HG03159 (cell line): ENCODE data around the gene GUCY1A1.
"Not testable (repeated sequence)": the region's sequence is repeated elsewhere in the genome, so short reads cannot be mapped to it uniquely, and the experiment has no call there.

Source experiments
- ATAC-seq: cut with Tn5 transposase; IDR thresholded peaks from one replicate; pipeline ENCODE4 v1.9.1; 2021; ENCODE audit warnings: mild to moderate bottlenecking, moderate library complexity; ENCODE audit not compliant: unreplicated experiment

Gene GUCY1A1

GRCh38 chr4:155666344-155667221, at the start of gene GUCY1A1:
TSS of gene GUCY1A1 (plus strand) at chr4:155666848. CDS start at chr4:155696868, 30,020 bp downstream.
- ATAC-seq, result peak; percentile 33

GRCh38 chr4:155617296-155617695, 49.4 kb upstream of the GUCY1A1 start:
- ATAC-seq, result no peak

- ATAC-seq, result no peak
These were observed 48.3 kb upstream of the GUCY1A1 start for GRCh38 chr4:155618183-155618838.

GRCh38 chr4:155620637-155621036, 46.0 kb upstream of the GUCY1A1 start:
- ATAC-seq, result no peak

GRCh38 chr4:155624478-155624877, 42.2 kb upstream of the GUCY1A1 start:
- peak; percentile 99 for ATAC-seq

- ATAC-seq, result no peak
These were observed 40.1 kb upstream of the GUCY1A1 start for GRCh38 chr4:155626561-155626960.

GRCh38 chr4:155629183-155629825, 37.3 kb upstream of the GUCY1A1 start:
- ATAC-seq, result no peak

GRCh38 chr4:155629956-155630355, 36.7 kb upstream of the GUCY1A1 start:
- no peak for ATAC-seq

- ATAC-seq, result no peak
These were observed 34.3 kb upstream of the GUCY1A1 start for GRCh38 chr4:155632310-155632840.

- ATAC-seq, result no peak
These were observed 28.3 kb upstream of the GUCY1A1 start for GRCh38 chr4:155638195-155638965.

- ATAC-seq, result peak; percentile 79
These were observed 26.7 kb upstream of the GUCY1A1 start for GRCh38 chr4:155639704-155640523.

GRCh38 chr4:155640751-155641150, 25.9 kb upstream of the GUCY1A1 start:
- ATAC-seq, result no peak

GRCh38 chr4:155643087-155643486, 23.6 kb upstream of the GUCY1A1 start:
- ATAC-seq, result no peak

- no peak for ATAC-seq
These were observed 20.6 kb upstream of the GUCY1A1 start for GRCh38 chr4:155646001-155646400.

- ATAC-seq, result not testable (repeated sequence)
These were observed 15.9 kb upstream of the GUCY1A1 start for GRCh38 chr4:155650785-155651184.

GRCh38 chr4:155653052-155653451, 13.6 kb upstream of the GUCY1A1 start:
- ATAC-seq, result no peak

- ATAC-seq, result no peak
These were observed 10.6 kb upstream of the GUCY1A1 start for GRCh38 chr4:155656025-155656424.

GRCh38 chr4:155657169-155657568, 9.5 kb upstream of the GUCY1A1 start:
- ATAC-seq, result no peak

- no peak for ATAC-seq
These were observed 8.5 kb upstream of the GUCY1A1 start for GRCh38 chr4:155657985-155658680.
